Left lung (tissue), 14 donors: Measurements from ENCODE around the gene TNP2. TPM values are rescaled to one million over a fixed set of nuclear protein-coding genes. Genes with fewer than 3 reads are reported as not detected.
A peak's percentile ranks its signal among the peaks of the same experiment; 100 is the strongest.

Source experiments
- ATAC-seq: fragments of 200-7000 bp; cut with Tn5 transposase; one replicate; pipeline ENCODE4 v1.9.1; 2020; ENCODE audit warnings: moderate library complexity
- DNase-seq, 4 donors: peaks; one replicate each; pipeline ENCODE4 v3.0.0-alpha.2; 2013 to 2020
- H3K27ac ChIP-seq, 2 donors: fragments of 200-600 bp; sonication (generic) in 1 of 2; one replicate each; pipeline versions ENCODE4 v1.5.0 to v1.8.0; 2020 to 2021
- H3K27me3 ChIP-seq, 2 donors: fragments of 200-600 bp; sonication (generic) in 1 of 2; one replicate each; pipeline versions ENCODE4 v1.5.0 to v1.8.0; 2020 to 2021
- H3K36me3 ChIP-seq, 2 donors: fragments of 200-600 bp; sonication (generic) in 1 of 2; one replicate each; pipeline versions ENCODE4 v1.5.0 to v1.8.0; 2020 to 2021
- H3K4me1 ChIP-seq, 2 donors: fragments of 200-600 bp; one replicate each; pipeline ENCODE4 v1.8.0; 2021
- H3K4me3 ChIP-seq, 2 donors: fragments of 200-600 bp; sonication (generic) in 1 of 2; one replicate each; pipeline versions ENCODE4 v1.5.0 to v1.8.0; 2020 to 2021; ENCODE audit warnings: mild to moderate bottlenecking in 1 of 2
- H3K9me3 ChIP-seq, 2 donors: fragments of 200-600 bp; sonication (generic) in 1 of 2; one replicate each; pipeline versions ENCODE4 v1.5.0 to v1.8.0; 2020 to 2021
- intact Hi-C, 2 donors: fragments of 100-400 bp; cut with DNase I; formaldehyde crosslinking; loops; one replicate each; pipeline versions ENCODE4 v1.11.2 to v1.14.2; 2022
- long read RNA-seq, 12 donors: library from polyadenylated mRNA in 2 of 12; unstranded in 2 of 12; transcript quantifications; one replicate each; pipeline ENCODE4 v2.0.0 and lab custom pipeline, GENCODE V29; 2019 to 2026
- polyA plus RNA-seq, 6 donors: library from polyadenylated mRNA; unstranded; fragments of 120-200 nt; gene quantifications; one replicate each; pipeline ENCODE4 v1.2.1, GENCODE V29; 2013; ENCODE audit not compliant: insufficient read length in 6 of 6
- total RNA-seq, 2 donors: library from RNA; stranded (reverse); fragmentation: NEBNext Ultra II Directional; extraction: Animal tissue kit (Norgen Biotek cat#: 25700); gene quantifications; one replicate each; pipeline ENCODE4 v1.2.1, GENCODE V29; 2021
- TF ChIP-seq, protein P1 (sequence below), 2 donors: fragments of 200-600 bp; sonication (generic) in 1 of 2; IDR thresholded peaks; one replicate each; pipeline versions ENCODE4 v1.5.0 to v1.8.0; 2021; ENCODE audit warnings: antibody characterized with exemption in 2 of 2
- donor health status: DM: no; HTN: yes; CAD: no.
- donor health status: DM: no; HTN: no; CAD: no.

TNP2 gene
- total RNA-seq (not detected), polyA plus RNA-seq (not detected)
- long read RNA-seq, donor 1: 0 reads
- long read RNA-seq, donor 2: 0 reads
- long read RNA-seq, donor 3: 0 reads
- long read RNA-seq, donor 4: 0 reads
- long read RNA-seq, donor 5: 0 reads
- long read RNA-seq, donor 6: 0 reads
- long read RNA-seq, donor 7: 0 reads
- long read RNA-seq, donor 8: 0 reads
- long read RNA-seq, donor 9: 0 reads
- long read RNA-seq, donor 10: 0 reads
- long read RNA-seq, donor 11: 0 reads
- long read RNA-seq, donor 12: 0 reads

DNA sequence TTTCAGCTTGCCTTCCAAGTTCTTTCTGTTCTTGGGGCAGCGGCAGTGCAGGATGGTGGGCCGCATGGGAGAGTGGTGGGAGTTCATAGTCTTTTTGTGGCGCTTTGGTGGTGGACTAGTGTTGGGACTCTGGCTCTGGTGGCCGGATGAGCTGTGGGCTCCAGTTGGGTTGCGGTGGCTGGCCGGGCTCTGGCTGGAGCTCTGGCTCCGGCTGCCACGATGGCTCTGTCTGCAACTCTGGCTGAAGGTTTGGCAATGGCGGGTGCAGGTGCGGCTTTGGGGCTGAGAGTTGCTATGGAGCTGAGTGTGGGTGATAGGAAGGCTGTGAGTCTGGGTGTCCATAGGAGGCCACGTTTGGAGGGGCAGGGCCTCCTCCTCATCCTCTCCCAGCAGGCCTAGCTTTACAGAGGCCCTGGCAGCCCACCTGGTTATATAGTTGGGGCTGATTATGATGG lies at the start of gene TNP2:
Gene TNP2, minus strand, starts transcription at position 405 of the 455 bp plus-strand sequence. Its CDS starts 63 bp downstream, at position 342.
- H3K36me3 ChIP-seq: no peaks in the 10 kb centered on the region
- ATAC-seq (no peak), DNase-seq (no peak)
- no peak within 1 kb of the TSS for H3K27ac ChIP-seq
- no peak within 1 kb of the TSS for H3K4me3 ChIP-seq
- no peaks in the 10 kb centered on the region for H3K9me3 ChIP-seq
- H3K4me1 ChIP-seq: peaks cover 0 to 6% of the 10 kb centered on the region in 2 donors
- no peaks in the 10 kb centered on the region for H3K27me3 ChIP-seq
- intact Hi-C loops: no loop called here
- TF ChIP-seq, protein P1, sequence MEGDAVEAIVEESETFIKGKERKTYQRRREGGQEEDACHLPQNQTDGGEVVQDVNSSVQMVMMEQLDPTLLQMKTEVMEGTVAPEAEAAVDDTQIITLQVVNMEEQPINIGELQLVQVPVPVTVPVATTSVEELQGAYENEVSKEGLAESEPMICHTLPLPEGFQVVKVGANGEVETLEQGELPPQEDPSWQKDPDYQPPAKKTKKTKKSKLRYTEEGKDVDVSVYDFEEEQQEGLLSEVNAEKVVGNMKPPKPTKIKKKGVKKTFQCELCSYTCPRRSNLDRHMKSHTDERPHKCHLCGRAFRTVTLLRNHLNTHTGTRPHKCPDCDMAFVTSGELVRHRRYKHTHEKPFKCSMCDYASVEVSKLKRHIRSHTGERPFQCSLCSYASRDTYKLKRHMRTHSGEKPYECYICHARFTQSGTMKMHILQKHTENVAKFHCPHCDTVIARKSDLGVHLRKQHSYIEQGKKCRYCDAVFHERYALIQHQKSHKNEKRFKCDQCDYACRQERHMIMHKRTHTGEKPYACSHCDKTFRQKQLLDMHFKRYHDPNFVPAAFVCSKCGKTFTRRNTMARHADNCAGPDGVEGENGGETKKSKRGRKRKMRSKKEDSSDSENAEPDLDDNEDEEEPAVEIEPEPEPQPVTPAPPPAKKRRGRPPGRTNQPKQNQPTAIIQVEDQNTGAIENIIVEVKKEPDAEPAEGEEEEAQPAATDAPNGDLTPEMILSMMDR (IDR thresholded peaks at IDR 0.05): no peak

DNA sequence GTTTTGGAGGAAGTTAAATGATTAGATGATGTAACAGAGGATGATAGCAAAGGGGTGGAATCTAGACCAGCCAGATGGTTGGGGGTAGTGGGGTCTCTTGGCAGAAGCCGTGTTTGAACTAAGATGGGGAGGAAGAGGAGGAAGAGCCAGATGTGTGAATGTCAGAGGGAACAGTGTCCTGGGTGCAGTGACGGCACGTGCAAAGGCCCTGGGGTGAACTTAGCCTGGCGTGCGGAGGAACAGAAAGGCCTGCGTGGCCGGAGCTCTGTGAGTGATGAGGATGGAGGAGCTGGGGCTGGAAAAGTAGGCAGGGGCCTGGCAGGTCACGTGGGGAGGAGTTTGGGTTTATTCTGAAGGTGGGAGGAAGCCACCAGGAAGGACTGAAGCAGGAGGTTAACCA lies 49.7 kb upstream of the TNP2 start:
- ATAC-seq (no peak), DNase-seq (no peak)
- no peaks in the 10 kb centered on the region for H3K27me3 ChIP-seq
- no peaks in the 10 kb centered on the region for H3K4me1 ChIP-seq
- no peak overlapping the region for H3K4me3 ChIP-seq
- H3K9me3 ChIP-seq: no peaks in the 10 kb centered on the region
- TF ChIP-seq, protein P1 (IDR thresholded peaks at IDR 0.05): no peak
- no peaks in the 10 kb centered on the region for H3K36me3 ChIP-seq
- intact Hi-C loops: no loop called here
- H3K27ac ChIP-seq: no peak overlapping the region

DNA sequence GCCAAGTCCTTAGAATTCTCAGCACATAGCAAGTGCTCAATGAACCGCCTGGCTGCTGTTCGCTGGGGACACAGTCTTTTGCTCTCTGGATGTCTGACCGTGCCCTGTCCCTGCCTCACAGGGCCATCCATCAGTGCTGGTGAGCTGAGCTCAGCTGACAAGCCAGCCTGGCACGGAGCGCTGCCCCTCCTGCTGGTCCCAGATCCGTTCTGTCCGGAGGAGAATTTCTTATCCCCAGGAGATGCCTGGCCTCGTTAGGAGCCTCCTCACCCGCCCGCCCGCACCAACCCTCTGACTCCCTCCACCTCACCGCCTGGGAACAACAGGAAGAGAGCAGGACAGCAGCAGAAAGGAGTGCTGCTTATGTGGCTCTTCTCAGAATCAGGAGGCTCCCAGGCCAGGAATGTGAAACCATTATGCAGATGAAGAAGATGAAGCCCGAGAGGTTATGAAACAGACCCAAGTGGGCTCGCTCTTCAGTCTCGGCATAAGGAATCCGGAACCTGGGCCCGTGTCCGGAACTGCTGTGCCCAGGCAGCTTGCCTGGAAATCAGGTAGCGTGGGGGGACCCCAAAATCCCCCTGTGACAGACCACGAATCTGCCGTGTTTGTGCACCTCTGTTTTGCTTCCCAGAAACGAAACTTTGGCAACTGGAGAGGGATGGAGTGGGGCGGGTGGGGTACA lies 47.3 kb upstream of the TNP2 start:
- no peaks in the 10 kb centered on the region for H3K36me3 ChIP-seq
- TF ChIP-seq, protein P1 (IDR thresholded peaks at IDR 0.05): no peak
- no peak overlapping the region for H3K27ac ChIP-seq
- DNase-seq (no peak), ATAC-seq (no peak)
- intact Hi-C loops: no loop called here
- no peak overlapping the region for H3K4me3 ChIP-seq
- peaks cover 0 to 18% of the 10 kb centered on the region in 2 donors for H3K4me1 ChIP-seq
- no peaks in the 10 kb centered on the region for H3K27me3 ChIP-seq
- no peaks in the 10 kb centered on the region for H3K9me3 ChIP-seq

DNA sequence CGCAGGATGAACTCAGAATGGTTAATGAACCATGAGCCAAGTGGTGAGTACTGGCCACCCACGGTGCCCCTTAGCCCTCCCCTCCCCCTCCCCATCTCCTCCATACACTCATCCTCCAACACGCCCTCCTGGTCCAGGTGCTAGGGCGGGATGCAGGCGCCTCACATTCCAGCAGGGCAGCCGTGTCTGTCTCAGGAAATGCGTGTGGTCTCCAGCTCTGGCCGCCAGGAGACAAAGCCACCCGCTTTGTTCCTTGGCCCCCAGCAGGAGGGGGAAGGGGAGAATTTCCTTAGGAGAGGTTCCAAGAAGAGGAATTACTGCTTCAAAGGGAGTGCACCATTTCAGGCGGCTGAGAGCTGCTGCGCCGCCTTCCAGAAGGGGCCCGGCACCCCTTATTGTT lies 46.4 kb upstream of the TNP2 start:
- ATAC-seq (no peak), DNase-seq (peak in 1 of 4 donors; percentile 79)
- no peaks in the 10 kb centered on the region for H3K36me3 ChIP-seq
- H3K9me3 ChIP-seq: no peaks in the 10 kb centered on the region
- intact Hi-C loops: no loop called here
- H3K27ac ChIP-seq: no peak overlapping the region
- H3K4me3 ChIP-seq: no peak overlapping the region
- H3K4me1 ChIP-seq: peaks cover 0 to 27% of the 10 kb centered on the region in 2 donors
- H3K27me3 ChIP-seq: no peaks in the 10 kb centered on the region
- TF ChIP-seq, protein P1 (IDR thresholded peaks at IDR 0.05): no peak

DNA sequence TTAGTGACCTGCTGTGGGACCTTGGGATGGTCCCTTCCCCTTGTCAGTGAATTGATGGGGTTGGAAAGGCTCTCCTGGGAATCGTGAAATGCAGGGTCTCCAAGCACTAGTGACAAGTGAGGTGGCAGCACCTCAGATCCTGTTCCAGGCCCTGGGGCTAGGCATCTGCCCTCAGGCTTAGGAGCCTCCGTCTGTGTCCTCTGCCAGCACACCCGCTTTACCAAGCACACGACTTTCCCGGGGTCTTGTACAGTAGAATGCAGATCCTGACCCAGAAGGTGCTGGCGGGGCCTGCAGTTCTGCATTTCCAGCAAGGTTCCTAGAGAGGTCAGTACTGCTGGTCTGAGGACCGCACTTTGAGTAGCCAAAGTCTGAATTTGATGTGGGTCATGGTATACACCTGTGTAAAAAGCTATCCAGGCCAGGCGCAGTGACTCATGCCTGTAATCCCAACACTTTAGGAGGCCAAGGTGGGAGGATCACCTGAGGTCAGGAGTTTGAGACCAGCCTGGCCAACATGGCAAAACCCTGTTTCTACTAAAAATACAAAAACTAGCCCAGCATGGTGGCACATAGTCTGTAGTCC lies 45.3 kb upstream of the TNP2 start:
- DNase-seq (no peak), ATAC-seq (no peak)
- Histone ChIP-seq H3K4me1 (peaks cover 0 to 38% of the 10 kb centered on the region in 2 donors), H3K36me3 (no peaks in the 10 kb centered on the region), H3K27ac (no peak overlapping the region), H3K27me3 (no peaks in the 10 kb centered on the region), H3K4me3 (no peak overlapping the region), H3K9me3 (no peaks in the 10 kb centered on the region)
- TF ChIP-seq, protein P1 (IDR thresholded peaks at IDR 0.05): no peak
- intact Hi-C loops: no loop called here
